GM10248 (cell line): Measurements from ENCODE around the gene CPT1B.

Source experiments
- CTCF ChIA-PET: fragments of 300-600 bp; sonication (Branson Sonifier 250); formaldehyde crosslinking; extraction: SDS; loops from one replicate; lab custom pipeline; 2021; ENCODE audit warnings: antibody characterized with exemption; lab: Yijun Ruan, JAX
- POLR2A ChIA-PET: fragments of 350-650 bp; sonication (Branson Sonifier 250); formaldehyde crosslinking; extraction: SDS; loops from one replicate; lab custom pipeline; 2020; ENCODE audit warnings: antibody characterized with exemption; lab: Yijun Ruan, JAX
- DNase-seq: peaks from one replicate; pipeline ENCODE4 v3.0.0; 2012; ENCODE audit errors: extremely low spot score
- TF ChIP-seq, protein P1 (sequence below): IDR thresholded peaks from 2 replicates; pipeline ENCODE4 v1.5.1; 2012; ENCODE audit warnings: mild to moderate bottlenecking, low read depth; ENCODE audit errors: extremely low read depth, missing control alignments, control extremely low read depth

Gene CPT1B

DNA sequence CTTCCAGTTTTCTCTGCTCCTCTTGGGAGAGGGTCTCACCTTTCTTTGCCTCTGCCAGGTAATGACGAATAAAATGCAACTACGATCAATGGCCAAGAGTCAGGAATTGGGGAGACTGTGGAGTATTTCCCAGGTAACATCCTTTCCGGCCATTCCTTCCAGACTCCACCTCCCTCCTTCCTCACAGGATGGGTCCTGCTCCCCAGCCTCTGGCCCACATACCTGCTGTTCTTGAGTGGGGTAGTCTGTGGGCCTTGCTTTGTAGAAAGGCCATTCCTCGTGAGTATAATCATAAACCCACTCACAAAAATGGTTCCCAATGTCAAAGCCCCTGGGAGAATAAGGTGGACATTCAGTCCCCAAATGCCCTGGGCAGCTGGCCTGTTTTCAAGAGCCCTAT lies 1.5 kb upstream of the CPT1B start:
- DNase-seq = no peak
- TF ChIP-seq, protein P1, sequence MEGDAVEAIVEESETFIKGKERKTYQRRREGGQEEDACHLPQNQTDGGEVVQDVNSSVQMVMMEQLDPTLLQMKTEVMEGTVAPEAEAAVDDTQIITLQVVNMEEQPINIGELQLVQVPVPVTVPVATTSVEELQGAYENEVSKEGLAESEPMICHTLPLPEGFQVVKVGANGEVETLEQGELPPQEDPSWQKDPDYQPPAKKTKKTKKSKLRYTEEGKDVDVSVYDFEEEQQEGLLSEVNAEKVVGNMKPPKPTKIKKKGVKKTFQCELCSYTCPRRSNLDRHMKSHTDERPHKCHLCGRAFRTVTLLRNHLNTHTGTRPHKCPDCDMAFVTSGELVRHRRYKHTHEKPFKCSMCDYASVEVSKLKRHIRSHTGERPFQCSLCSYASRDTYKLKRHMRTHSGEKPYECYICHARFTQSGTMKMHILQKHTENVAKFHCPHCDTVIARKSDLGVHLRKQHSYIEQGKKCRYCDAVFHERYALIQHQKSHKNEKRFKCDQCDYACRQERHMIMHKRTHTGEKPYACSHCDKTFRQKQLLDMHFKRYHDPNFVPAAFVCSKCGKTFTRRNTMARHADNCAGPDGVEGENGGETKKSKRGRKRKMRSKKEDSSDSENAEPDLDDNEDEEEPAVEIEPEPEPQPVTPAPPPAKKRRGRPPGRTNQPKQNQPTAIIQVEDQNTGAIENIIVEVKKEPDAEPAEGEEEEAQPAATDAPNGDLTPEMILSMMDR = no peak
- ChIA-PET POLR2A (no interaction called here), CTCF (interaction anchor here (0.9 kb wide), 1 partner anchor 9 kb away, joined by 3 read pairs; no protein-coding TSS in a partner anchor)

DNA sequence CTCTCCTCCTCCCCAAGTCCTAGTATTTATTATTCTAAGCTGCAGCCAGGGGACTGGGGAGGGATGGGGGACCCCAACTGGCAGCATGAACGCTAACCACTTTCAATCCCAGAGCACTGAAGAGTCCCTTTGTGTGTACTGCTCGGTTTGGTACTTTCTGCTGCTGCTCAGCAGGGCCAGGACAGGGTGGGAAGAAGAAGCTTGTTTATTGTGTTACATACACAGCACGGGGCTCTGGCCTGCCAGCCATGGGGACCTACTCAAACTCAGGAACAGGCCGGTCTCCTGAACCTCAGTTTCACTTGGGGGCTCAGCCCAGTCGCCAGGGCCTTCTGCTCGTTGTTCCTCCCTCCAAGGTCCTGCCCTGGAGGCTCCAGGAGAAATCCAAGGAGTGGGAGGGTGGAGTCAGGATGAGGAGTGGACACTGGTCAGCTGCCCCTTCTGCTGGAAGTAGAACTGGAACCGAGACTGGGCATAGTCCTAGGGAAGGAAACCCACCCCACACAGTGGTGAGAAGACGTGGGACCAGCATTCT lies 616 bp upstream of the CPT1B start:
- CTCF ChIA-PET = interaction anchor here (0.6 to 5.6 kb wide), 4 partner anchors 9 to 687 kb away, joined by 3 to 43 read pairs (median 3); partner anchors contain the start of gene SYCE3
- DNase-seq = no peak
- TF ChIP-seq, protein P1 = no peak
- POLR2A ChIA-PET = interaction anchor here (0.5 kb wide), 1 partner anchor 256 kb away, joined by 4 read pairs; no protein-coding TSS in a partner anchor

DNA sequence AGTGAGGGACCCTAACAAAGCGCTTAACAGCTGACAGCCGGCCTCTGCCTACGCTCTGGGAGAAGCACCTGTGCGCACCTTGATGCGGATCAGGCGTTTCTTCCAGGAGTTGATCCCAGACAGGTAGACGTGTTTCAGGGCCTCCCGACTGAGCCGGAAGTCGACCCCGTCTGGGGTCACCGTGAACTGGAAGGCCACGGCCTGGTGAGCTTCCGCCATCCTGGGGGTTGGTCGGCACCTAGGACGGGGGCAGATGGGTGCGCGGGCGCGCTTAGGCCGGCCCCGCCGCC lies 585 bp downstream of the CPT1B start:
- TF ChIP-seq, protein P1 = no peak
- ChIA-PET CTCF (interaction anchor here (1.2 to 5.6 kb wide), 3 partner anchors 12 to 113 kb away, joined by 3 to 43 read pairs (median 4); partner anchors contain the start of gene SYCE3), POLR2A (no interaction called here)
- no peak for DNase-seq

DNA sequence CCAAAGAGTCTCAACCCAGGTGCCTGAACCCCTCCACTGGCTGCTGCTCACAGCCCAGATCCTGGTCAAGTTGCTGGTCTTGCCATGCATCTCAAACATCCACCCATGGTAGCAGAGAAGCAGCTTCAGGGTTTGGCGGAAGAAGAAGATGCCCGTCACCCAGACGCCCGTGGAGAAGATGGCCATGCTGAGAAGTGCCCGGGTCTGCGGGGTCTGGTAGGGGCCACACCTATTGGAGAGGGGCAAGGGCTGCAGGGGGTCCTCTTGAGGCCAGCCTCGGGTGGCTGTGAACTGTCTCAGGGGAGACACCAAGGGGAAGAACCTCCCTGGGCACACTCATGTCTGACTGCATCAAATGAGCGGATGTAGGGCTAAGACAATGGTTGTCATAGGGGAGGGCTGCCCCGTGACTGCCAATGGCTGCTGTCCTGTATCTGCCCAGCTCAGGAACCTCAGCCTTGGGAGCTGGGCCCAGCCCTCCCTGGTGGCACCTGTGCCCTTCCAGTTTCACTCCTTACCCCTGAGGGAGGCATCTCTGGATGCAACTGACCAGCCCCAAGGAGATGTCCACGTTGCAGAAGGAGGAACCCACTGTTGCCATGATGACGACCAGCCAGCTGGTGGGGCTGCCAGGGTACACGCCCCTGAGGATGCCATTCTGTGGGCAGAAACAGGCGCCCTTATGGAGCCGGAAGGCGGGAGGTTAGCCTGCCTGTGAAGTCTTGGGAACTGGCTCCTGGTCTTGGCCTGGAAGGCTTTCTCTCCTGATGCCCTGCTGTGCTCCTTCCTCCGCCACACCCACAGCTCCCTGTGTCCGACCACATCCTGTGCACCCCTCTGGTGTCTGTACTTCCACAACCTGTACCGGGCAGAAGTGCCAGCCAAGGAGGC lies 1.2 kb downstream of the CPT1B start:
- ChIA-PET POLR2A (no interaction called here), CTCF (interaction anchor here (1.7 to 5.6 kb wide), 2 partner anchors 13 to 114 kb away, joined by 4 to 43 read pairs; partner anchors contain the start of gene SYCE3)
- TF ChIP-seq, protein P1 = no peak
- no peak for DNase-seq

DNA sequence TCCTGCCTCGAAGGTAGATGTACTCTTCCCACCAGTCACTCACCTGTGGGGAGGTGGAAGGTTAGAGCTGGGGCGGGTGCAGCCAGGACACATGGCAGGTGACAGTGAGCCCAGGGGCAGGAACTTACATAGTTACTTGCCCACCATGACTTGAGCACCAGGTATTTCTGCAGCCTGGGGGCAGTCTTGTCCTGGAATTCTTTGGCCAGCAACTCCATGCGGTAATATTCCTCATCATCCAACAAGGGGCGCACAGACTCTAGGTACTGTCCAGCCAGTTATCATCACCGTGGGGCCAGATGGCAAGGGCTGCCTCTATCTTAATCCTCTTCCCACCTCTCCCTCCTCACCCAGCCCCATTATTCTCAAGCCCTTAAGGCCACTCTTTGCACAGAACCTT lies 2.2 kb downstream of the CPT1B start:
- TF ChIP-seq, protein P1 = no peak
- CTCF ChIA-PET = interaction anchor here (0.9 to 5.6 kb wide), 5 partner anchors 10 to 115 kb away, joined by 3 to 43 read pairs (median 4); partner anchors contain the start of genes SCO2 and SYCE3
- POLR2A ChIA-PET = no interaction called here
- no peak for DNase-seq

DNA sequence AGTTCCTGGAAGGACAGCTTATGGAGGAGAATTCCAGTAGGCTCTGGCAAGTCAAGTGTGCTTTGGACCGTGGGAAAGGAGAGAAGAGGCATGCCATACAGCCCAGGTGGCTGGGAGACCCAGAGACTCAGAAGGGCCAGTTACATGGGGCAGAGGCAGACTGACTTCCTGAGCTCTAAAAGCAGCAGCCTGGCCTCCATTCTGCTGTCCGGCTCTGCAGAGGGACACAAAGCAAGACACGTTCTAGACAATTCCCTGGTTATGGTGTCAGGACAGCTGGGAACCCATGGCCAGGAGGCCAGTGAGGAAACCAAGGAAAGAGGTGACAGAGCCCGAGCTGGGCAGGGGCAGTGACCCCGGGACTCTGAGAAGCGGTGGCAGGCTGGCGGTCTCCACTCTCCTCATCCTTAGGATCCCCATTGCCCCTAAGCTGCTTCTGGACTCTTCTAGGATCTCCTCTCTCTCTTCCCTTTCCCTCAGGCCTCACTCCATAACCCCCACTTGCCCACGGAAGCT lies 2.7 kb downstream of the CPT1B start:
- CTCF ChIA-PET = interaction anchor here (0.9 to 5.6 kb wide), 7 partner anchors 10 to 67 kb away, joined by 3 to 43 read pairs (median 4); partner anchors contain the start of genes LMF2, NCAPH2, SCO2 and SYCE3
- TF ChIP-seq, protein P1 = no peak
- POLR2A ChIA-PET = no interaction called here
- DNase-seq = no peak
